ENCODE results near the gene CCDC6.
"Not testable (repeated sequence)": the region's sequence is repeated elsewhere in the genome, so short reads cannot be mapped to it uniquely, and the experiment has no call there.

The CCDC6 gene

GRCh38 chr10:59906417-59907202, at the start of gene CCDC6:
Gene CCDC6 (minus strand): TSS chr10:59906556. CDS start chr10:59906424, 132 bp downstream.
- peak; percentile 84 to 90 for DNase-seq (ENCODE audit: low read depth in 1 of 2, low spot score in 1 of 2)

- no peak for DNase-seq (ENCODE audit: low read depth in 1 of 2, low spot score in 1 of 2)
Measured at GRCh38 chr10:59954296-59954695, 47.9 kb upstream of the CCDC6 start.

GRCh38 chr10:59953711-59954110, 47.4 kb upstream of the CCDC6 start:
- not testable (repeated sequence) for DNase-seq (ENCODE audit: low read depth in 1 of 2, low spot score in 1 of 2)

- no peak for DNase-seq (ENCODE audit: low read depth in 1 of 2, low spot score in 1 of 2)
Measured at GRCh38 chr10:59950105-59950504, 43.7 kb upstream of the CCDC6 start.

GRCh38 chr10:59949608-59950007, 43.3 kb upstream of the CCDC6 start:
- no peak for DNase-seq (ENCODE audit: low read depth in 1 of 2, low spot score in 1 of 2)

- DNase-seq (ENCODE audit: low read depth in 1 of 2, low spot score in 1 of 2) = no peak
Measured at GRCh38 chr10:59945991-59946390, 39.6 kb upstream of the CCDC6 start.

- DNase-seq (ENCODE audit: low read depth in 1 of 2, low spot score in 1 of 2) = no peak
Measured at GRCh38 chr10:59945590-59945989, 39.2 kb upstream of the CCDC6 start.

- DNase-seq (ENCODE audit: low read depth in 1 of 2, low spot score in 1 of 2) = no peak
Measured at GRCh38 chr10:59944339-59944935, 38.1 kb upstream of the CCDC6 start.

- no peak for DNase-seq (ENCODE audit: low read depth in 1 of 2, low spot score in 1 of 2)
Measured at GRCh38 chr10:59942556-59942955, 36.2 kb upstream of the CCDC6 start.

- no peak for DNase-seq (ENCODE audit: low read depth in 1 of 2, low spot score in 1 of 2)
Measured at GRCh38 chr10:59937720-59938119, 31.4 kb upstream of the CCDC6 start.

- no peak for DNase-seq (ENCODE audit: low read depth in 1 of 2, low spot score in 1 of 2)
Measured at GRCh38 chr10:59934701-59935100, 28.3 kb upstream of the CCDC6 start.

GRCh38 chr10:59930788-59931521, 24.6 kb upstream of the CCDC6 start:
- not testable (repeated sequence) for DNase-seq (ENCODE audit: low read depth in 1 of 2, low spot score in 1 of 2)

GRCh38 chr10:59926086-59926485, 19.7 kb upstream of the CCDC6 start:
- DNase-seq (ENCODE audit: low read depth in 1 of 2, low spot score in 1 of 2) = no peak

- DNase-seq (ENCODE audit: low read depth in 1 of 2, low spot score in 1 of 2) = no peak
Measured at GRCh38 chr10:59922907-59923306, 16.6 kb upstream of the CCDC6 start.

- no peak for DNase-seq (ENCODE audit: low read depth in 1 of 2, low spot score in 1 of 2)
Measured at GRCh38 chr10:59917922-59918321, 11.6 kb upstream of the CCDC6 start.

GRCh38 chr10:59913547-59914237, 7.3 kb upstream of the CCDC6 start:
- no peak for DNase-seq (ENCODE audit: low read depth in 1 of 2, low spot score in 1 of 2)

GRCh38 chr10:59910867-59911266, 4.5 kb upstream of the CCDC6 start:
- DNase-seq (ENCODE audit: low read depth in 1 of 2, low spot score in 1 of 2) = no peak

GRCh38 chr10:59909815-59910214, 3.5 kb upstream of the CCDC6 start:
- DNase-seq (ENCODE audit: low read depth in 1 of 2, low spot score in 1 of 2) = no peak

GRCh38 chr10:59908808-59909143, 2.4 kb upstream of the CCDC6 start:
- no peak for DNase-seq (ENCODE audit: low read depth in 1 of 2, low spot score in 1 of 2)

GRCh38 chr10:59907918-59908807, 1.8 kb upstream of the CCDC6 start:
- DNase-seq (ENCODE audit: low read depth in 1 of 2, low spot score in 1 of 2) = peak in 1 of 2 donors; percentile 54

- DNase-seq (ENCODE audit: low read depth in 1 of 2, low spot score in 1 of 2) = no peak
Measured at GRCh38 chr10:59907537-59907917, 1.2 kb upstream of the CCDC6 start.

Measured in activated CD4-positive, alpha-beta T cell treated with anti-CD3 and anti-CD28 coated beads, Interleukin-2, amount 50 U/mL, for 24 hours (primary cell).